Ovary (tissue), 3 donors: Measurements from ENCODE around the gene NKAIN2.

Experiments
- CTCF ChIP-seq, 3 donors: fragments of 450-650 bp in 2 of 3; fragments of 200-600 bp in 1 of 3; IDR thresholded peaks; one replicate each; pipeline versions ENCODE4 v1.5.1 to v1.8.0; 2016 to 2022; ENCODE audit warnings: antibody characterized with exemption in 3 of 3, mild to moderate bottlenecking in 1 of 3
- EP300 ChIP-seq: sonication (generic); formaldehyde crosslinking; IDR thresholded peaks from one replicate; pipeline ENCODE4 v1.6.1; 2017; ENCODE audit warnings: antibody characterized with exemption
- POLR2A ChIP-seq: fragments of 450-650 bp; IDR thresholded peaks from one replicate; pipeline ENCODE4 v1.6.1; 2017; ENCODE audit warnings: antibody characterized with exemption, mild to moderate bottlenecking, moderate library complexity
- donor health status: DM: no; HTN: no; CAD: no.

- no peak for TF ChIP-seq CTCF (IDR thresholded peaks at IDR 0.05)
- TF ChIP-seq EP300: no peak
- no peak for TF ChIP-seq POLR2A
These were observed 2.6 kb upstream of the NKAIN2 start for GRCh38 chr6:123801067-123801466.
